ENCODE data around the gene CBARP.
A peak's percentile ranks its signal among the peaks of the same experiment; 100 is the strongest.

Gene CBARP

DNA sequence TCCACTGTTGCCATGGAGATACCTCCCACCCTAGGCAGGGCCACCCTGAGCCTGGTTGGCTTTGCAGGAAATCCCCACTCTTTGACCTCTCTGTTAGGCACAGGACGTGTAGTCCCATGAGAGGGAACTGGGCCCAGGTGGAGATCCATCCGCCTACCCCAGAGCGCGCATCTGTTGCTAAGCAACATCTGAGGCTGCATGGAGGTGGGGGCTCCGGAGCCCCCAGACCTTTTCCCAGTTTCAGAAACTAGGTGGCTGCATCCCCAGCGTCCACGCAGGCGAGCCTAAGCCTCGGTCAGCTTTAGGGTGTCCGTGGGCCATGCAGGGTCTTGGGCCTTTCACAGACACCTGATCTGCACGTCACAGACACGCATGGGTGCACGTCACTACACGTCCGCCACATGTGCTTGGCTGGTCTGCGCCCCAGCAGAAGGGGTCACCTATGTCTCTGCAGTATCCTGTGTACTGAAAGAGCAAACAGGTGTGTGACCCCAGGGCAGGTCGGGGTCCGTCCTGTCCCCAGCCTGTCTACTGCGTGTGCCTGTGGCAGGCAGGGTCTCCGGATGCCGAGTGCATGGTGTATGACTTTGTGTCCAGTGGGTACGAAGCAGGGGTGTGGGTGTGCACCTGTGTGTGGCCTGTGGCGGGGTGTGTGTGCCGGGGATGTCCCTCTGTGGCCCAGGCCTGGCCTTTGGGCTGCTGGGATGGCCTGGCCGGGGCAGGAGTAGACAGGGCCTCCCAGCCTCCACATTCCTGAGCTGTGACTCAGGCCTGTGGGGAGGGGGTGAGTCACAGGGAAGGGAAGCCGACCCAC lies 27.2 kb upstream of the CBARP start:
- no peak for DNase-seq (ENCODE audit: low read depth in 2 of 2)

DNA sequence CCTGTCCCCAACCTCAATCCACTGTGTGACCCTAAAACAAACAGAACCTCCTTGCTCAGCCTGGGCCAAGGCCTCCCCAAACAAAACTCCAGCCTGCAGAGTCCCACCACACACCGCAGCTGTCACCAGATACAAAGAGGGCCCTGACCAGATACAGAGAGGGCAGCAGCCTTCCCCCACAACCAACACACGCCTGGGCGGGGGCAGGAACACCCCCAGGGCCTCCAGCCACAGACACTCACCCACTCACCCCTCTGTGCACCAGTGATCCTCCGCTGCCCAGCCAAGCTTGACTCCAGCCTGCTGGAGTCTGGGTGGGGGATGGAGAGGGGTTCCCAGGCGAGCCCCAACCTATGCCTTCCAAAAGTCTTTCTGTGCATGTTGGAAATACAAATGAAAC lies 25.4 kb upstream of the CBARP start:
- no peak for DNase-seq (ENCODE audit: low read depth in 2 of 2)

- DNase-seq (ENCODE audit: low read depth in 2 of 2): no peak
These were observed 24.9 kb upstream of the CBARP start for GRCh38 chr19:1262623-1263123.

DNA sequence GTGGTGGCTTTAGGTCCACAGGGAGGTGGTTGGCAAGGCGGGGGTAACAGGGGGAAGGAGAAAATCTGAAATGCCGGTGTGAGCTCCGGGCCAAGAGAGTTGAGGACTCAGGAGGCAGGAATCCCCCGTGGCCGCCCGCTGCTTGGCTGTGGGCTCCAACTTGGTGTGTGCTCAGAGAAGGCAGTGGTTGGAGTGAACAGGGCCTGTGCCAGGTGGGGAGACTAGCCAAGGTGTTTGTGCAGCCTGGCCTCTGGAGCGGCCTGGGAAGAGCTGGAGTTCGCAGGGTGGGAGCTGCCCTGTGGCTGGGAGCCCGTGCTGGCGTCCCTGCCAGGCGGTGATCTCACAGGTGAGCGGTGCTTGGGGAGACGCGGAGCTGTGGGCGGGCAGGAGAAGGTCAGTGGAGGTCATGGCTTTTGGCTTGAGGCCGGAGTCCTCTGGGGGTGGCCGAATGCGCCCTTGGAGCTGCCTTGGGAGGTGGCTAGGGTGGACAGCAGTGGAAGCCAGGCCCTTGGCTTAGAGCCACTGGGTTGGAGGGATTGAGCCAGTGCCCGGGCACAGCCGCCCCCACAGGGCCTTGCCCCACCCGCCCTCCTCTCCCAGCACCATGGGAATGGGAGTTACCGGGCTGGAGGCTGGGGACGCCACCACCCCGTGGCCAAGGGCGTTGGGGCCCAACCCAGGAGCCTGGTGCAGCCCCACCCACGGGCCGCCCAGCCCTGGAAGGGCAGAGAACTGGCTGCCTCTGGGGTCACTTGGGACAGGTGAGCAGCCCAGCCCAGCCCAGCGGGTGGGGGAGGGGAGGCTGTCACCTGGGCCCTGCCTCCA lies 24.2 kb upstream of the CBARP start:
- no peak for DNase-seq (ENCODE audit: low read depth in 2 of 2)

- no peak for DNase-seq (ENCODE audit: low read depth in 2 of 2)
These were observed 23.7 kb upstream of the CBARP start for GRCh38 chr19:1261538-1261797.

GRCh38 chr19:1260749-1261537 lies 23.1 kb upstream of the CBARP start:
- DNase-seq (ENCODE audit: low read depth in 2 of 2): peak; percentile 96

DNA sequence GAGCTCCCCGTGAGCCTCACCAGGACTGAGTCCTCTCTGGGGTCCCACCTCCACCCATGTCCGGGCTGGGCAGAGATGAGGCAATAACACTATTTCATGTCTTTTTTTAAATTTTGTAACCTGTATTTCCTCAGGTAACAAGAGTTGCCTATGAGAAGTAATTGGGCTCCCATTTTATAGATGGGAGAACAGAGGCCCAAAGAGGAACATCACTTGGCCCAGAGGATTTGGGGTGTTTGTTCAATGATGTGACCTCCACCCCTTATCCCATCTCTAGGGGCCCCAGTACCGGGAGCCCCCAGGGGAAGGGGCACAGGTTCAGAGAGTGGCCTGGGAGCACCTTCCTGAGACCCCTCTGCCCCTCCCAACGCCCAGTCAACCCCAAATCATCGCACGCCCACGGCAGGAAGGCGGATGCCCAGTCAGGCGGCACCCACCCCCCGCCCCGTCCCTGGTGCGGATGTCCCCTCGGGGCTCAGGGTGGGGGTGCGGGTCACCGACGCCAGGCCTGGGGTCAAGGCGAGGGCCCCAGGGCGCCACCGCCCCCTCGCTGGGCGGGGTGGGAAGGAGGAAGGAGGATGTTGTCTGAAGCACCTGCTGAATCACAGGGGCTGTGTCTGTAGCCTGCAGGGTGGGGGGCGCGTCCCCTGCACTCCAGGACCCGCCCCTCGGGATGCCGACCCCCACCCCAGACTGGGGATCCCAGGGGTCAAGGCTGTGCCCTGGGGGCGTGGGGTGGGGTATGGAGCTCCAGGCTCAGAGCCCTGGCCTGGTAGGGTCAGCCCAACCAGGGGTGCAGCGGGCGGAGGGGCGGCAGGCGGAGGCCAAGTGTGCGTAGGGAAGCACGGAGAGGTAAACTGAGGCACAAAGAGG lies 22.3 kb upstream of the CBARP start:
- no peak for DNase-seq (ENCODE audit: low read depth in 2 of 2)

GRCh38 chr19:1259206-1259875 lies 21.5 kb upstream of the CBARP start:
- DNase-seq (ENCODE audit: low read depth in 2 of 2): no peak

GRCh38 chr19:1258707-1259205 lies 21.0 kb upstream of the CBARP start:
- DNase-seq (ENCODE audit: low read depth in 2 of 2): no peak

DNA sequence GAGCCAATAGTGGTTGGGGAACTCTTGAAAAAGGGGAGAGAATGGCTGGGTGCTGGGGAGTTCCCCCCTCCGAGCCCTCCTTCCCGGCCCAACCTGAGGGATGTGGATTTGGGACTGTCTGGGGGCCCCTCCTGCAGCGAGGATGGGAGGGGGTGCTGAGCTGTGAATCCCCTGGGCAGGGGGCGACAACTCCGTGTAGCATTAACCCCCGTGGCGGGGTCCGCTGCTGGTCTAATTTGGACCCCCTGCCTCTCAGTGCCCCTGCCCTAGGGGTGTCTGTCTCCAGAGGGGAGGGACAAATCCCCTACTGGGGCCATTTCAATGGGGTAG lies 20.3 kb upstream of the CBARP start:
- DNase-seq (ENCODE audit: low read depth in 2 of 2): no peak

- no peak for DNase-seq (ENCODE audit: low read depth in 2 of 2)
These were observed 19.8 kb upstream of the CBARP start for GRCh38 chr19:1257475-1258162.

DNA sequence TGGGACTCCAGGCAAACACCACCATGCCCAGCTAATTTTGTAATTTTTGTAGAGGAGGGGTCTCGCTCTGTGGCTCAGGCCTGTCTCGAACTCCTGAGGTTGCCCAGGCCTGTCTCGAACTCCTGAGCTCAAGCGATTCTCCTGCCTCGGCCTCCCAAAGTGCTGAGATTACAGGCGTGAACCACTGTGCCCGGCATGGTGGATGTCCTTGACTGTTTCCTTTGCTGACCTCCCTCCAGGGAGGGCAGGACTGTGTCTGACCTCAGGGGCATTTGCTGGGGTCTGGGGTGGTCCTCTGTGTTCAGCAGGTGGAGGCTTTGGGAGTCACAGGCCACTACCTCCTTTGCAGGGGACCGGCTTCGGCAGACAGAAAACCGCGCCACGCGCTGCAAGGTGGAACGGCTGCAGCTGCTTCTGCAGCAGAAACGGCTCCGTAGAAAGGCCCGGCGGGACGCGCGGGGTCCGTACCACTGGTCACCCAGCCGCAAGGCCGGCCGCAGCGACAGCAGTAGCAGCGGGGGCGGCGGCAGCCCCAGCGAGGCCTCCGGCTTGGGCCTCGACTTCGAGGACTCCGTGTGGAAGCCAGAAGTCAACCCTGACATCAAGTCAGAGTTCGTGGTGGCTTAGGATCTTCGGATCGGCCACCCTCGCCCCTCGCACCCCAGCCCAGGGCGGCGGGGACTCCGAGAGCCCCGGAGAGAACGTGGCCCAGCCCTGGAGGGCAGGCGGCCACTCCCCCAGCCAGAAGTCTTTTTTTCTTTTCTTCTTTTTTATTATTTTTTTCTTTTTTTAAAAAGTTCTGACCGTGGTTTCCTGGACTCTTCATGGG lies 19.1 kb upstream of the CBARP start:
- DNase-seq (ENCODE audit: low read depth in 2 of 2): no peak

- DNase-seq (ENCODE audit: low read depth in 2 of 2): no peak
These were observed 17.7 kb upstream of the CBARP start for GRCh38 chr19:1255186-1256161.

- DNase-seq (ENCODE audit: low read depth in 2 of 2): no peak
These were observed 16.9 kb upstream of the CBARP start for GRCh38 chr19:1254530-1255185.

GRCh38 chr19:1254081-1254527 lies 16.3 kb upstream of the CBARP start:
- no peak for DNase-seq (ENCODE audit: low read depth in 2 of 2)

DNA sequence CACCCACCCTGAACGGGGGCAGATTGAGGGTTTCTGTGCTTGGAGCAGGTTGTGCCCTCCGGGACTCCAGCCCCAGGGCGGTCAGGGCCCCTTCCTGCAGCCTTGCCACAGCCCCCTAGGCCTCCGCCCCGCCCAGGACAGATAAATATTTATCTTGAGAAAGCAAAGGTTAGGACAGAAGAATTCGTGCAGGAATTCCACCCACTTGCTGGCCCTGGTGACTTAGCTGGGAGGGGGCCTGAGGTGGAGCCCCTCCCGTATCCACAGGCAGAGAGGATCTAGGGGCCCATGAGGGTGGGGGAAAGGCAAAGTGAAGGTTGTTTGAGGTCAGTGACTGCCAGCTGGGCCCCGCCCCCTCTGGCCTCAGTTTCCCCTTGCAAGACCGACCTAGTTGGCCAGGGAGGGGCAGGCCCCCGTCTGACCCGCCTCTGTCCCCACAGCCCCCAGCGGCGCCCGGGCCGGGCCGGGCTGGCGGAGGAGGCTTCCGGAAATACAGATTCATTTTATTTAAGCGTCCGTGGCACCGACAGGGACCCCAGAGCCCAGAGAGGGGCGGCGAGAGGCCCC lies 15.8 kb upstream of the CBARP start:
- DNase-seq (ENCODE audit: low read depth in 2 of 2): no peak
